ENCODE results near the gene HTR2A. TPM values are rescaled to one million over a fixed set of nuclear protein-coding genes. Genes with fewer than 3 reads are reported as not detected.

Gene HTR2A
- total RNA-seq, 1 experiment from 2014 or later = not detected

DNA sequence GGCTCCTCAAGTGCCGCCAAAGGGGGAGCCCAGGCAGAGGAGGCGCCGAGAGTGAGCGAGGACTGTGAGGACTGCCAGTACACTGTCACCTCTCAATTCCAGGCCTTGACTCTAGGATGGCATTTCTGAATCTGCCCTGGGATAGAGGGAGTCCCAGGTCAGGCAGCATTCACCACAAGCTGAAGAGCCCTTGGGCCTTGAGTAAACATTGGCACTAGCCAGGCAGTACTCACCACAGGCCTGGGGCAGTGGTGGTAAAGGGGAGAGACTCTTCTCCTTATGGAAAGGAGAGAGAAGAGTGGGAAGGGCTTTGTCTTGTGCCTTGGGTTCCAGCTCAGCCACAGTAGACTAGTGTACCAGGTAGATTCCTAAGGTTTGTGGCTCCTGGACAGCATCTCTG, 39.7 kb upstream of the HTR2A start (continued):
- TF ChIP-seq, protein P1, sequence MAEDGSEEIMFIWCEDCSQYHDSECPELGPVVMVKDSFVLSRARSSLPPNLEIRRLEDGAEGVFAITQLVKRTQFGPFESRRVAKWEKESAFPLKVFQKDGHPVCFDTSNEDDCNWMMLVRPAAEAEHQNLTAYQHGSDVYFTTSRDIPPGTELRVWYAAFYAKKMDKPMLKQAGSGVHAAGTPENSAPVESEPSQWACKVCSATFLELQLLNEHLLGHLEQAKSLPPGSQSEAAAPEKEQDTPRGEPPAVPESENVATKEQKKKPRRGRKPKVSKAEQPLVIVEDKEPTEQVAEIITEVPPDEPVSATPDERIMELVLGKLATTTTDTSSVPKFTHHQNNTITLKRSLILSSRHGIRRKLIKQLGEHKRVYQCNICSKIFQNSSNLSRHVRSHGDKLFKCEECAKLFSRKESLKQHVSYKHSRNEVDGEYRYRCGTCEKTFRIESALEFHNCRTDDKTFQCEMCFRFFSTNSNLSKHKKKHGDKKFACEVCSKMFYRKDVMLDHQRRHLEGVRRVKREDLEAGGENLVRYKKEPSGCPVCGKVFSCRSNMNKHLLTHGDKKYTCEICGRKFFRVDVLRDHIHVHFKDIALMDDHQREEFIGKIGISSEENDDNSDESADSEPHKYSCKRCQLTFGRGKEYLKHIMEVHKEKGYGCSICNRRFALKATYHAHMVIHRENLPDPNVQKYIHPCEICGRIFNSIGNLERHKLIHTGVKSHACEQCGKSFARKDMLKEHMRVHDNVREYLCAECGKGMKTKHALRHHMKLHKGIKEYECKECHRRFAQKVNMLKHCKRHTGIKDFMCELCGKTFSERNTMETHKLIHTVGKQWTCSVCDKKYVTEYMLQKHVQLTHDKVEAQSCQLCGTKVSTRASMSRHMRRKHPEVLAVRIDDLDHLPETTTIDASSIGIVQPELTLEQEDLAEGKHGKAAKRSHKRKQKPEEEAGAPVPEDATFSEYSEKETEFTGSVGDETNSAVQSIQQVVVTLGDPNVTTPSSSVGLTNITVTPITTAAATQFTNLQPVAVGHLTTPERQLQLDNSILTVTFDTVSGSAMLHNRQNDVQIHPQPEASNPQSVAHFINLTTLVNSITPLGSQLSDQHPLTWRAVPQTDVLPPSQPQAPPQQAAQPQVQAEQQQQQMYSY (CRISPR knock-in tag; IDR thresholded peaks at IDR 0.05) = no peak
- no peak for TF ChIP-seq MYBL2 (CRISPR knock-in tag; IDR thresholded peaks at IDR 0.05)
- no peak for TF ChIP-seq ZNF138 (CRISPR knock-in tag; conservative IDR thresholded peaks at IDR 0.05)

DNA sequence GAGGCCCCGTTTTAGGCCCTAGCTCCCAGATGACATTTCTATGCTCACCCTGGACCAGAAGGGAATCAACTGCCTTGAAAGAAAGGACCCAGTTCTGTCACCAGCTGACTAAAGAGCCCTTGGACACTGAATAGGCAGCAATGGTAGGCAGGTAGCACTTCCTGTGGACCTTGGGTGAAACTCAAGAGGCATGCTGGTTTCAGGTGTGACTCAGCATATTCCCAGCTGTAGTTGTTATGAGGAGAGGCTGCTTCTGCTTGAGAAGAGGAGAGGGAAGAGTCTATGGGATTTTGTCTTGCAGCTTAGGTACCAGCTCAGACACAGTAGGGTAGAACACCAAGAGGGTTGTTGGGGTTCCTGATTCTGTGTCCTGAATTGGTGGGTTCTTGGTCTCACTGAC, 37.9 kb upstream of the HTR2A start:
- ATAC-seq (no peak), DNase-seq (ENCODE audit: low spot score) (no peak)
- Mint-ChIP-seq H3K9me3 (peaks cover 86% of the 10 kb centered on the region), H3K27ac (no peak overlapping the region), H3K27me3 (ENCODE audit: low read depth) (peaks cover 2% of the 10 kb centered on the region; the same call in 1 of the 2 replicates), H3K4me3 (no peak overlapping the region), H3K36me3 (peaks cover 69% of the 10 kb centered on the region), H3K4me1 (no peaks in the 10 kb centered on the region)
- CTCF ChIA-PET = no interaction called here
- POLR2A ChIA-PET = interaction anchor here (1.9 kb wide), 1 partner anchor 12 kb away, joined by 5 read pairs; no protein-coding TSS in a partner anchor
- TF ChIP-seq, protein P2, sequence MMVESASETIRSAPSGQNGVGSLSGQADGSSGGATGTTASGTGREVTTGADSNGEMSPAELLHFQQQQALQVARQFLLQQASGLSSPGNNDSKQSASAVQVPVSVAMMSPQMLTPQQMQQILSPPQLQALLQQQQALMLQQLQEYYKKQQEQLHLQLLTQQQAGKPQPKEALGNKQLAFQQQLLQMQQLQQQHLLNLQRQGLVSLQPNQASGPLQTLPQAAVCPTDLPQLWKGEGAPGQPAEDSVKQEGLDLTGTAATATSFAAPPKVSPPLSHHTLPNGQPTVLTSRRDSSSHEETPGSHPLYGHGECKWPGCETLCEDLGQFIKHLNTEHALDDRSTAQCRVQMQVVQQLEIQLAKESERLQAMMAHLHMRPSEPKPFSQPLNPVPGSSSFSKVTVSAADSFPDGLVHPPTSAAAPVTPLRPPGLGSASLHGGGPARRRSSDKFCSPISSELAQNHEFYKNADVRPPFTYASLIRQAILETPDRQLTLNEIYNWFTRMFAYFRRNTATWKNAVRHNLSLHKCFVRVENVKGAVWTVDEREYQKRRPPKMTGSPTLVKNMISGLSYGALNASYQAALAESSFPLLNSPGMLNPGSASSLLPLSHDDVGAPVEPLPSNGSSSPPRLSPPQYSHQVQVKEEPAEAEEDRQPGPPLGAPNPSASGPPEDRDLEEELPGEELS (CRISPR knock-in tag; IDR thresholded peaks at IDR 0.05) = no peak
- TF ChIP-seq, protein P3, sequence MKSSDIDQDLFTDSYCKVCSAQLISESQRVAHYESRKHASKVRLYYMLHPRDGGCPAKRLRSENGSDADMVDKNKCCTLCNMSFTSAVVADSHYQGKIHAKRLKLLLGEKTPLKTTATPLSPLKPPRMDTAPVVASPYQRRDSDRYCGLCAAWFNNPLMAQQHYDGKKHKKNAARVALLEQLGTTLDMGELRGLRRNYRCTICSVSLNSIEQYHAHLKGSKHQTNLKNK (CRISPR knock-in tag; IDR thresholded peaks at IDR 0.05) = no peak
- TF ChIP-seq FOXK1 (CRISPR knock-in tag; IDR thresholded peaks at IDR 0.05) (no peak), JUN (CRISPR knock-in tag; IDR thresholded peaks at IDR 0.05) (no peak), ZNF317 (CRISPR knock-in tag; IDR thresholded peaks at IDR 0.05; ENCODE audit: borderline replicate concordance, low read depth) (no peak), NR2C2 (CRISPR knock-in tag; IDR thresholded peaks at IDR 0.05) (no peak), MXD4 (CRISPR knock-in tag; IDR thresholded peaks at IDR 0.05; ENCODE audit: borderline replicate concordance) (no peak), FOXJ3 (CRISPR knock-in tag; IDR thresholded peaks at IDR 0.05; ENCODE audit: borderline replicate concordance) (no peak), NFYB (CRISPR knock-in tag; conservative IDR thresholded peaks at IDR 0.05; ENCODE audit: low read depth) (no peak), FOXP1 (CRISPR knock-in tag; IDR thresholded peaks at IDR 0.05; ENCODE audit: borderline replicate concordance) (no peak), ZNF232 (CRISPR knock-in tag; IDR thresholded peaks at IDR 0.05) (no peak), KAT7 (CRISPR knock-in tag; IDR thresholded peaks at IDR 0.05; ENCODE audit: borderline replicate concordance) (no peak)
- TF ChIP-seq, protein P4, sequence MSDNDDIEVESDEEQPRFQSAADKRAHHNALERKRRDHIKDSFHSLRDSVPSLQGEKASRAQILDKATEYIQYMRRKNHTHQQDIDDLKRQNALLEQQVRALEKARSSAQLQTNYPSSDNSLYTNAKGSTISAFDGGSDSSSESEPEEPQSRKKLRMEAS (CRISPR knock-in tag; IDR thresholded peaks at IDR 0.05) = no peak
- TF ChIP-seq, protein P5, sequence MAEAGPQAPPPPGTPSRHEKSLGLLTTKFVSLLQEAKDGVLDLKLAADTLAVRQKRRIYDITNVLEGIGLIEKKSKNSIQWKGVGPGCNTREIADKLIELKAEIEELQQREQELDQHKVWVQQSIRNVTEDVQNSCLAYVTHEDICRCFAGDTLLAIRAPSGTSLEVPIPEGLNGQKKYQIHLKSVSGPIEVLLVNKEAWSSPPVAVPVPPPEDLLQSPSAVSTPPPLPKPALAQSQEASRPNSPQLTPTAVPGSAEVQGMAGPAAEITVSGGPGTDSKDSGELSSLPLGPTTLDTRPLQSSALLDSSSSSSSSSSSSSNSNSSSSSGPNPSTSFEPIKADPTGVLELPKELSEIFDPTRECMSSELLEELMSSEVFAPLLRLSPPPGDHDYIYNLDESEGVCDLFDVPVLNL (CRISPR knock-in tag; IDR thresholded peaks at IDR 0.05; ENCODE audit: borderline replicate concordance, low read depth) = no peak
- TF ChIP-seq, protein P6, sequence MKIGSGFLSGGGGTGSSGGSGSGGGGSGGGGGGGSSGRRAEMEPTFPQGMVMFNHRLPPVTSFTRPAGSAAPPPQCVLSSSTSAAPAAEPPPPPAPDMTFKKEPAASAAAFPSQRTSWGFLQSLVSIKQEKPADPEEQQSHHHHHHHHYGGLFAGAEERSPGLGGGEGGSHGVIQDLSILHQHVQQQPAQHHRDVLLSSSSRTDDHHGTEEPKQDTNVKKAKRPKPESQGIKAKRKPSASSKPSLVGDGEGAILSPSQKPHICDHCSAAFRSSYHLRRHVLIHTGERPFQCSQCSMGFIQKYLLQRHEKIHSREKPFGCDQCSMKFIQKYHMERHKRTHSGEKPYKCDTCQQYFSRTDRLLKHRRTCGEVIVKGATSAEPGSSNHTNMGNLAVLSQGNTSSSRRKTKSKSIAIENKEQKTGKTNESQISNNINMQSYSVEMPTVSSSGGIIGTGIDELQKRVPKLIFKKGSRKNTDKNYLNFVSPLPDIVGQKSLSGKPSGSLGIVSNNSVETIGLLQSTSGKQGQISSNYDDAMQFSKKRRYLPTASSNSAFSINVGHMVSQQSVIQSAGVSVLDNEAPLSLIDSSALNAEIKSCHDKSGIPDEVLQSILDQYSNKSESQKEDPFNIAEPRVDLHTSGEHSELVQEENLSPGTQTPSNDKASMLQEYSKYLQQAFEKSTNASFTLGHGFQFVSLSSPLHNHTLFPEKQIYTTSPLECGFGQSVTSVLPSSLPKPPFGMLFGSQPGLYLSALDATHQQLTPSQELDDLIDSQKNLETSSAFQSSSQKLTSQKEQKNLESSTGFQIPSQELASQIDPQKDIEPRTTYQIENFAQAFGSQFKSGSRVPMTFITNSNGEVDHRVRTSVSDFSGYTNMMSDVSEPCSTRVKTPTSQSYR (CRISPR knock-in tag; IDR thresholded peaks at IDR 0.05) = no peak
- TF ChIP-seq, protein P7, sequence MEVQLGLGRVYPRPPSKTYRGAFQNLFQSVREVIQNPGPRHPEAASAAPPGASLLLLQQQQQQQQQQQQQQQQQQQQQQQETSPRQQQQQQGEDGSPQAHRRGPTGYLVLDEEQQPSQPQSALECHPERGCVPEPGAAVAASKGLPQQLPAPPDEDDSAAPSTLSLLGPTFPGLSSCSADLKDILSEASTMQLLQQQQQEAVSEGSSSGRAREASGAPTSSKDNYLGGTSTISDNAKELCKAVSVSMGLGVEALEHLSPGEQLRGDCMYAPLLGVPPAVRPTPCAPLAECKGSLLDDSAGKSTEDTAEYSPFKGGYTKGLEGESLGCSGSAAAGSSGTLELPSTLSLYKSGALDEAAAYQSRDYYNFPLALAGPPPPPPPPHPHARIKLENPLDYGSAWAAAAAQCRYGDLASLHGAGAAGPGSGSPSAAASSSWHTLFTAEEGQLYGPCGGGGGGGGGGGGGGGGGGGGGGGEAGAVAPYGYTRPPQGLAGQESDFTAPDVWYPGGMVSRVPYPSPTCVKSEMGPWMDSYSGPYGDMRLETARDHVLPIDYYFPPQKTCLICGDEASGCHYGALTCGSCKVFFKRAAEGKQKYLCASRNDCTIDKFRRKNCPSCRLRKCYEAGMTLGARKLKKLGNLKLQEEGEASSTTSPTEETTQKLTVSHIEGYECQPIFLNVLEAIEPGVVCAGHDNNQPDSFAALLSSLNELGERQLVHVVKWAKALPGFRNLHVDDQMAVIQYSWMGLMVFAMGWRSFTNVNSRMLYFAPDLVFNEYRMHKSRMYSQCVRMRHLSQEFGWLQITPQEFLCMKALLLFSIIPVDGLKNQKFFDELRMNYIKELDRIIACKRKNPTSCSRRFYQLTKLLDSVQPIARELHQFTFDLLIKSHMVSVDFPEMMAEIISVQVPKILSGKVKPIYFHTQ (CRISPR knock-in tag; IDR thresholded peaks at IDR 0.05) = no peak
- TF ChIP-seq, protein P8, sequence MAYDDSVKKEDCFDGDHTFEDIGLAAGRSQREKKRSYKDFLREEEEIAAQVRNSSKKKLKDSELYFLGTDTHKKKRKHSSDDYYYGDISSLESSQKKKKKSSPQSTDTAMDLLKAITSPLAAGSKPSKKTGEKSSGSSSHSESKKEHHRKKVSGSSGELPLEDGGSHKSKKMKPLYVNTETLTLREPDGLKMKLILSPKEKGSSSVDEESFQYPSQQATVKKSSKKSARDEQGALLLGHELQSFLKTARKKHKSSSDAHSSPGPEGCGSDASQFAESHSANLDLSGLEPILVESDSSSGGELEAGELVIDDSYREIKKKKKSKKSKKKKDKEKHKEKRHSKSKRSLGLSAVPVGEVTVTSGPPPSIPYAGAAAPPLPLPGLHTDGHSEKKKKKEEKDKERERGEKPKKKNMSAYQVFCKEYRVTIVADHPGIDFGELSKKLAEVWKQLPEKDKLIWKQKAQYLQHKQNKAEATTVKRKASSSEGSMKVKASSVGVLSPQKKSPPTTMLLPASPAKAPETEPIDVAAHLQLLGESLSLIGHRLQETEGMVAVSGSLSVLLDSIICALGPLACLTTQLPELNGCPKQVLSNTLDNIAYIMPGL (CRISPR knock-in tag; IDR thresholded peaks at IDR 0.05) = no peak

Measured in WTC11 (cell line).